Adrenal gland (tissue), 5 donors: Measurements from ENCODE around the gene IQSEC3.
"Not testable (repeated sequence)": the region's sequence is repeated elsewhere in the genome, so short reads cannot be mapped to it uniquely, and the experiment has no call there.

Source experiments
- CTCF ChIP-seq, 6 experiments: fragments of 450-650 bp in 4 of 6; fragments of 200-600 bp in 2 of 6; sonication (generic) in 1 of 6; IDR thresholded peaks; 1 replicate in 5 of 6; 2 replicates in 1 of 6; pipeline versions ENCODE4 v1.5.1 to v1.8.0; 2016 to 2021; ENCODE audit warnings: antibody characterized with exemption in 6 of 6, mild to moderate bottlenecking in 2 of 6, moderate library complexity in 1 of 6
- POLR2A ChIP-seq, 2 donors: fragments of 450-650 bp; IDR thresholded peaks; one replicate each; pipeline ENCODE4 v1.6.1; 2017; ENCODE audit warnings: antibody characterized with exemption in 2 of 2, mild to moderate bottlenecking in 2 of 2, moderate library complexity in 1 of 2
- donor health status: DM: no; HTN: no; CAD: no.

- not testable (repeated sequence) for TF ChIP-seq CTCF, POLR2A (IDR thresholded peaks at IDR 0.05)
These were observed 150.5 kb downstream of the IQSEC3 start for GRCh38 chr12:217029-217428.
